Activated CD4-positive, alpha-beta T cell treated with anti-CD3 and anti-CD28 coated beads, Interleukin-2, amount 10 ng/mL, durations not matched to agents 7 days and 5 days (primary cell): ENCODE measurements around the gene KRTAP29-1. TPM values are rescaled to one million over a fixed set of nuclear protein-coding genes. Genes with fewer than 3 reads are reported as not detected.
"Not testable (repeated sequence)": the region's sequence is repeated elsewhere in the genome, so short reads cannot be mapped to it uniquely, and the experiment has no call there.

Experiments used
- CTCF ChIA-PET: fragments of 350-600 bp; sonication (Branson Sonifier 250); formaldehyde crosslinking; loops from one replicate; lab custom pipeline; 2021; ENCODE audit warnings: antibody characterized with exemption; lab: Charles Lee
- POLR2A ChIA-PET: fragments of 350-600 bp; sonication (Branson Sonifier 250); formaldehyde crosslinking; loops from one replicate; lab custom pipeline; 2021; ENCODE audit warnings: antibody characterized with exemption; lab: Charles Lee
- DNase-seq: peaks from one replicate; pipeline ENCODE4 v3.0.0-alpha.2; 2020
- H3K27ac Mint-ChIP-seq: one replicate; pipeline ENCODE4 v1.8.0; 2021; ENCODE audit warnings: mild to moderate bottlenecking, moderate library complexity, mixed read lengths
- H3K27me3 Mint-ChIP-seq: one replicate; pipeline ENCODE4 v1.8.0; 2021; ENCODE audit warnings: mixed read lengths
- H3K36me3 Mint-ChIP-seq: one replicate; pipeline ENCODE4 v1.8.0; 2021; ENCODE audit warnings: low read depth, mixed read lengths
- H3K4me1 Mint-ChIP-seq: one replicate; pipeline ENCODE4 v1.8.0; 2021; ENCODE audit warnings: mixed read lengths
- H3K4me3 Mint-ChIP-seq: one replicate; pipeline ENCODE4 v1.8.0; 2021; ENCODE audit warnings: mild to moderate bottlenecking, moderate library complexity, mixed read lengths
- H3K9me3 Mint-ChIP-seq: one replicate; pipeline ENCODE4 v1.8.0; 2021; ENCODE audit warnings: mixed read lengths
- total RNA-seq, 2 experiments: library from RNA; stranded (reverse); gene quantifications; one replicate each; pipeline ENCODE4 v1.2.3, GENCODE V29; 2021

KRTAP29-1 gene
- total RNA-seq, 2 experiments from 2014 or later = not detected

DNA sequence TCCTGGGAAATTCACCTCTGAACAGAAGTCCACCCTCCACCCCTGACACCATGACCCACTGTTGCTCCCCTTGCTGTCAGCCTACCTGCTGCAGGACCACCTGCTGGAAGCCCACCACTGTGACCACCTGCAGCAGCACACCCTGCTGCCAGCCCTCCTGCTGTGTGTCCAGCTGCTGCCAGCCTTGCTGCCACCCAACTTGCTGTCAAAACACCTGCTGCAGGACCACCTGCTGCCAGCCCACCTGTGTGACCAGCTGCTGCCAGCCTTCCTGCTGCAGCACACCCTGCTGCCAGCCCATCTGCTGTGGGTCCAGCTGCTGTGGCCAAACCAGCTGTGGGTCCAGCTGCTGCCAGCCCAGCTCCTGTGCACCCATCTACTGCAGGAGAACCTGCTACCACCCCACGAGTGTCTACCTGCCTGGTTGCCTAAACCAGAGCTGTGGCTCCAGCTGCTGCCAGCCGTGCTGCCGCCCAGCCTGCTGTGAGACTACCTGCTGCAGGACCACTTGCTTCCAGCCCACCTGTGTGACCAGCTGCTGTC is 26.9 kb downstream of the KRTAP29-1 start, which contains the start of gene KRTAP9-7:
TSS of gene KRTAP9-7 (plus strand) at position 51 of the 543 bp plus-strand sequence. CDS start at position 51, 0 bp downstream.
- ChIA-PET POLR2A (interaction anchor here (0.7 kb wide), 1 partner anchor 10 kb away, joined by 4 read pairs; no protein-coding TSS in a partner anchor), CTCF (interaction anchor here (0.6 kb wide), 1 partner anchor 47 kb away, joined by 3 read pairs; no protein-coding TSS in a partner anchor)

GRCh38 chr17:41271858-41272257 is 30.8 kb downstream of the KRTAP29-1 start:
- H3K9me3 Mint-ChIP-seq = no peaks in the 10 kb centered on the region
- H3K4me3 Mint-ChIP-seq = no peak overlapping the region
- no peaks in the 10 kb centered on the region for H3K4me1 Mint-ChIP-seq
- no peak overlapping the region for H3K27ac Mint-ChIP-seq
- H3K36me3 Mint-ChIP-seq = no peaks in the 10 kb centered on the region
- ChIA-PET POLR2A (no interaction called here), CTCF (interaction anchor here (0.5 kb wide), 1 partner anchor 232 kb away, joined by 3 read pairs; no protein-coding TSS in a partner anchor)
- DNase-seq = no peak
- peaks cover 8% of the 10 kb centered on the region for H3K27me3 Mint-ChIP-seq

More for the DNA sequence above, 26.9 kb downstream of the KRTAP29-1 start, which contains the start of gene KRTAP9-7:
- not testable (repeated sequence) for H3K36me3 Mint-ChIP-seq, DNase-seq, H3K4me1 Mint-ChIP-seq, H3K4me3 Mint-ChIP-seq, H3K9me3 Mint-ChIP-seq
- peak within 1 kb of the TSS; percentile 43 for H3K27ac Mint-ChIP-seq
- H3K27me3 Mint-ChIP-seq = peaks cover 16% of the 10 kb centered on the region

DNA sequence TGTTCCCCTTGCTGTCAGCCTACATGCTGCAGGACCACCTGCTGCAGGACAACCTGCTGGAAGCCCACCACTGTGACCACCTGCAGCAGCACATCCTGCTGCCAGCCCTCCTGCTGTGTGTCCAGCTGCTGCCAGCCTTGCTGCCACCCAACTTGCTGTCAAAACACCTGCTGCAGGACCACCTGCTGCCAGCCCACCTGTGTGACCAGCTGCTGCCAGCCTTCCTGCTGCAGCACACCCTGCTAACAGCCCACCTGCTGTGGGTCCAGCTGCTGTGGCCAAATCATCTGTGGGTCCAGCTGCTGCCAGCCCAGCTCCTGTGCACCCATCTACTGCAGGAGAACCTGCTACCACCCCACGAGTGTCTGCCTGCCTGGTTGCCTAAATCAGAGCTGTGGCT is 31.3 kb downstream of the KRTAP29-1 start:
- H3K27ac Mint-ChIP-seq, H3K36me3 Mint-ChIP-seq, H3K27me3 Mint-ChIP-seq, CTCF ChIA-PET, DNase-seq, H3K4me1 Mint-ChIP-seq, H3K9me3 Mint-ChIP-seq, POLR2A ChIA-PET, H3K4me3 Mint-ChIP-seq: not testable (repeated sequence)

DNA sequence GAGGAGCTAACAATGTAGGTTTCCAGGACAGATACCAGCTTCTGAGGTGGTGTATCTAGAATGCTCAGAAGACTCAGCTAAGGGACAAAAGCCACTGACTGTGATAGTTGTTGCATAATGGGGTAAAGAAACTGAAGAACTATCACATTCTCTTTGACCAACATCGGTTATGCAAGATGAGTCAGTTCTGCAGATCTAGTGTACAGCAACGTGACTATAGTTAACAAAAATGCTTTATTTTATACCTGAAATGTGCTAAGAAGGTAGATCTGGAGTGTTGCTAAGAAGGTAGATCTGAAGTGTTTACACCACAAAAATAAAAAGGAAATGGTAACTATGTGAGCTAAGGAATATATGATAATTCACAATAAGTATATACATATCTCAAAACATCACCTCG is 34.9 kb downstream of the KRTAP29-1 start:
- ChIA-PET CTCF (no interaction called here), POLR2A (no interaction called here)
- H3K9me3 Mint-ChIP-seq = no peaks in the 10 kb centered on the region
- H3K36me3 Mint-ChIP-seq = no peaks in the 10 kb centered on the region
- DNase-seq = no peak
- no peak overlapping the region for H3K4me3 Mint-ChIP-seq
- no peak overlapping the region for H3K27ac Mint-ChIP-seq
- peaks cover 6% of the 10 kb centered on the region for H3K27me3 Mint-ChIP-seq
- H3K4me1 Mint-ChIP-seq = no peaks in the 10 kb centered on the region

DNA sequence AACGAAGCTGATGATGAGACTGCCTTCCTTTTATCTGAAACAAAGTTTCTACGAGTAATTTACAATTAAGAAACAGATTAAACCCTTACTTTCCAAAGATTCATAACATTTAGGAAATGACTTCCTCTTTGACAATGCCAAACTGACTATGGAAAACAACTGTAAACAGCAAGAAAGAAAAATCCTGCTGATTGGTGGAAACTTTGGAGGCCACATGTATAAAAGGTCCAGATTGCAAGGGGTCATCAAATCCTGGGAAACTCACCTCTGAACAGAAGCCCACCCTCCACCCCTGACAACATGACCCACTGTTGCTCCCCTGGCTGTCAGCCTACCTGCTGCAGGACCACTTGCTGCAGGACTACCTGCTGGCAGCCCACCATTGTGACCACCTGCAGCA is 37.6 kb downstream of the KRTAP29-1 start, which contains the start of gene KRTAP9-6:
TSS of gene KRTAP9-6 (plus strand) at position 301 of the 400 bp plus-strand sequence. CDS start at position 301, 0 bp downstream.
- ChIA-PET CTCF (no interaction called here), POLR2A (interaction anchor here (0.6 kb wide), 1 partner anchor 10 kb away, joined by 4 read pairs; the partner anchor contains the start of gene KRTAP9-7)
- no peak for DNase-seq
- Mint-ChIP-seq H3K4me1 (no peaks in the 10 kb centered on the region), H3K9me3 (no peaks in the 10 kb centered on the region), H3K4me3 (no peak within 1 kb of the TSS), H3K36me3 (no peaks in the 10 kb centered on the region), H3K27ac (no peak within 1 kb of the TSS), H3K27me3 (peaks cover 17% of the 10 kb centered on the region)

DNA sequence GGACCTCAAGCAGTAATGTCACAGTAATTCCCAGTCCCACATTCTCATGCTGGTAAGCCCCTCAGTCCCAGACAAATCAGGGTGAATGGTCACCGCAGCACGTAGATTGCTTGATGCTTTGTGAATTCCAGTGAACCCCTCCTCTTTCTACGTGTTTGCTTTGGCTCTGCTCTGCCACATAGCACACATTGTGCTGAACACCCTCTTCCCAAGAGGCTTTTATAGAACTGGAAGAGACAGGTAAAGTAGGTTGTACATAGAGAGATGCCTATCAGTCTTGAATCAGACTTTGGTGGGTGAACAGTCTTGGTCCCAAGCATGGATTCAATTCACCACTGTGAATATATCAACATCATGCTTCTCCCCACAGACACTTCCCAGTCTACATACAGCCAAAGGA is 38.1 kb downstream of the KRTAP29-1 start:
- Mint-ChIP-seq H3K4me3 (no peak overlapping the region), H3K36me3 (no peaks in the 10 kb centered on the region), H3K9me3 (no peaks in the 10 kb centered on the region), H3K27ac (no peak overlapping the region), H3K27me3 (peaks cover 17% of the 10 kb centered on the region), H3K4me1 (no peaks in the 10 kb centered on the region)
- ChIA-PET CTCF (no interaction called here), POLR2A (no interaction called here)
- DNase-seq = no peak

DNA sequence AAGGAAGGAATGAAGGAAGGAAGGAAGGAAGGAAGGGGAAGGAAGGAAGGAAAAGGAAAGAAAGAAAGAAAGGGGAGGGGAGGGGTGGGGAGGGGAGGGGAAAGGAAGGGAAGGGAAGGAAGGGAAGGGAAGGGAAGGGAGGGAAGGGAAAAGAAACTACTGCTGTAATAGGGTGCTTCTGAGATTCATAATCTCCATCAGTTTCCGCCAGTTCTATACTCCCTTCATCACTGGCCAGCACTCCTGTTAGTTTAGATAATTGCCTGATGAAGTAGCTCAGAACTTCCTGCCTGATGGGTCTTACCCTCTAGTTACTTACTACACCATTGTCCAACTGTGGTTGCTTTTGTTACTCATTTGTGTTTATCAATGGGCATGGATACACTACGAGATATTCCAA is 39.4 kb downstream of the KRTAP29-1 start:
- H3K27ac Mint-ChIP-seq = no peak overlapping the region
- peaks cover 18% of the 10 kb centered on the region for H3K27me3 Mint-ChIP-seq
- no peak for DNase-seq
- H3K9me3 Mint-ChIP-seq = no peaks in the 10 kb centered on the region
- ChIA-PET CTCF (no interaction called here), POLR2A (no interaction called here)
- H3K36me3 Mint-ChIP-seq = no peaks in the 10 kb centered on the region
- H3K4me1 Mint-ChIP-seq = no peaks in the 10 kb centered on the region
- no peak overlapping the region for H3K4me3 Mint-ChIP-seq

GRCh38 chr17:41258406-41258805 is 44.2 kb downstream of the KRTAP29-1 start:
- H3K4me1 Mint-ChIP-seq = no peaks in the 10 kb centered on the region
- DNase-seq = no peak
- H3K4me3 Mint-ChIP-seq = no peak overlapping the region
- no peak overlapping the region for H3K27ac Mint-ChIP-seq
- H3K27me3 Mint-ChIP-seq = peaks cover 27% of the 10 kb centered on the region
- CTCF ChIA-PET = no interaction called here
- no peaks in the 10 kb centered on the region for H3K9me3 Mint-ChIP-seq
- POLR2A ChIA-PET = no interaction called here
- no peaks in the 10 kb centered on the region for H3K36me3 Mint-ChIP-seq

DNA sequence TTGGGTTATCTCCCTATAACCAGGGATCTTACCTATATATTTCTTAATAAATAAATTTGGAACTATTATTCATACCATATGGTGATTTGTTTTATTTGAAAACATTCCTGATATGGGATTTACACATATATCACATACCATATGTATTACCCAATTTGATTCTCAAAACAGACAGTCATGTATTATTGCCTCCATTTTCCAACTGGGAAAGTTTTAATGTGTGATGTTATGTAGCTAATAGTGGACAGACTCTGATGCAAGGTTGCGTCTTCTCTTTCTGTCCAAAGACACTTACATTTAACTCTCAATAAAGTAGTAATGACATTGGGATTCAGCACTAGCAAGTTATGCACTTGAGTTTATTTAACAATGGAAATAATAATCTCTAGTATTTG is 46.4 kb downstream of the KRTAP29-1 start:
- no peak overlapping the region for H3K4me3 Mint-ChIP-seq
- no peaks in the 10 kb centered on the region for H3K4me1 Mint-ChIP-seq
- H3K36me3 Mint-ChIP-seq = no peaks in the 10 kb centered on the region

DNA sequence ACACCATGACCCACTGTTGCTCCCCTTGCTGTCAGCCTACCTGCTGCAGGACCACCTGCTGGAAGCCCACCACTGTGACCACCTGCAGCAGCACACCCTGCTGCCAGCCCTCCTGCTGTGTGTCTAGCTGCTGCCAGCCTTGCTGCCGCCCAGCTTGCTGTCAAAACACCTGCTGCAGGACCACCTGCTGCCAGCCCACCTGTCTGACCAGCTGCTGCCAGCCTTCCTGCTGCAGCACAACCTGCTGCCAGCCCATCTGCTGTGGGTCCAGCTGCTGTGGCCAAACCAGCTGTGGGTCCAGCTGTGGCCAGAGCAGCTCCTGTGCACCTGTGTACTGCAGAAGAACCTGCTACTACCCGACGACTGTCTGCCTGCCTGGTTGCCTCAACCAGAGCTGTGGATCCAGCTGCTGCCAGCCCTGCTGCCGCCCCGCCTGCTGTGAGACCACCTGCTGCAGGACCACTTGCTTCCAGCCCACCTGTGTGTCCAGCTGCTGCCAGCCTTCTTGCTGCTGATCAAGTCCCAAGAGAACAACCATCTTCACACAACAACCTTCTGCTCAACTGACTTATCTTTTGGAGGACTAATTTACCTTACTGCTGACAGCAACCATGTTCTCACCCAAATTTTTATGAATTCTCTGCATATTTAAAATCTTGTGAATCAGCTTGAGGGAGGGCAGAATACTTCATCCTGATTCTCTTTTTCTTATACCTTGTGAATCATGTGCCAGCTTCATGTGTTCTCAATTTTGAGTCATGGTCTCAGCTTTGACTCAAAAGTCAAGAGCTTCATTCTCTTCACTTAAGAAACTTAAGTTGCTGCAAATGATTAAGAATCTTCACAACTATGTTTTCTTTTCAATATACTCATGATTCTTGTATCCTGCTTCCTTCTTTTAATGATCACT is 47.0 kb downstream of the KRTAP29-1 start, which contains the start of gene KRTAP9-9:
TSS of gene KRTAP9-9 (plus strand) at position 4 of the 910 bp plus-strand sequence.
- H3K27me3 Mint-ChIP-seq = peaks cover 28% of the 10 kb centered on the region
- POLR2A ChIA-PET, H3K4me3 Mint-ChIP-seq: not testable (repeated sequence)

More for the DNA sequence above, 46.4 kb downstream of the KRTAP29-1 start:
- ChIA-PET CTCF (no interaction called here), POLR2A (no interaction called here)
- H3K27ac Mint-ChIP-seq = no peak overlapping the region
- DNase-seq = no peak
- peaks cover 28% of the 10 kb centered on the region for H3K27me3 Mint-ChIP-seq
- no peaks in the 10 kb centered on the region for H3K9me3 Mint-ChIP-seq

GRCh38 chr17:41254861-41255260 is 47.8 kb downstream of the KRTAP29-1 start:
- CTCF ChIA-PET = no interaction called here
- H3K27me3 Mint-ChIP-seq = peaks cover 36% of the 10 kb centered on the region
- H3K27ac Mint-ChIP-seq = no peak overlapping the region
- no peaks in the 10 kb centered on the region for H3K36me3 Mint-ChIP-seq
- H3K4me1 Mint-ChIP-seq = no peaks in the 10 kb centered on the region
- DNase-seq = no peak
- POLR2A ChIA-PET = no interaction called here
- no peak overlapping the region for H3K4me3 Mint-ChIP-seq
- H3K9me3 Mint-ChIP-seq = no peaks in the 10 kb centered on the region

More for the DNA sequence above, 47.0 kb downstream of the KRTAP29-1 start, which contains the start of gene KRTAP9-9:
- DNase-seq, H3K27ac Mint-ChIP-seq, CTCF ChIA-PET, H3K36me3 Mint-ChIP-seq, H3K9me3 Mint-ChIP-seq, H3K4me1 Mint-ChIP-seq: not testable (repeated sequence)
